Upper lobe of left lung (tissue), 6 donors: Measurements from ENCODE around the gene RDM1. TPM values are rescaled to one million over a fixed set of nuclear protein-coding genes. Genes with fewer than 3 reads are reported as not detected.

ENCODE experiments used
- ATAC-seq, 2 donors: fragments of 200-7000 bp; cut with Tn5 transposase; one replicate each; pipeline ENCODE4 v1.9.1; 2022; ENCODE audit warnings: mild to moderate bottlenecking in 2 of 2, moderate library complexity in 2 of 2; ENCODE audit not compliant: low FRiP score in 2 of 2
- DNase-seq, 2 donors: peaks; one replicate each; pipeline ENCODE4 v3.0.0-alpha.2; 2019 to 2020
- H3K27ac ChIP-seq, 4 donors: fragments of 200-600 bp; sonication (generic); one replicate each; pipeline ENCODE4 v1.5.1; 2016 to 2019
- H3K27me3 ChIP-seq, 4 donors: fragments of 200-600 bp; sonication (generic); one replicate each; pipeline ENCODE4 v1.5.1; 2017 to 2019
- H3K36me3 ChIP-seq, 4 donors: fragments of 200-600 bp; sonication (generic); one replicate each; pipeline ENCODE4 v1.5.1; 2016 to 2019
- H3K4me1 ChIP-seq, 4 donors: fragments of 200-600 bp; sonication (generic); one replicate each; pipeline ENCODE4 v1.5.1; 2018 to 2019
- H3K4me3 ChIP-seq, 4 donors: fragments of 200-600 bp; sonication (generic); one replicate each; pipeline ENCODE4 v1.5.1; 2017 to 2019; ENCODE audit warnings: mild to moderate bottlenecking in 2 of 4, moderate library complexity in 1 of 4
- H3K9me3 ChIP-seq, 4 donors: fragments of 200-600 bp; sonication (generic); one replicate each; pipeline ENCODE4 v1.5.1; 2018 to 2019
- EP300 ChIP-seq, 4 donors: sonication (generic); formaldehyde crosslinking; IDR thresholded peaks; one replicate each; pipeline ENCODE4 v1.5.1; 2017; ENCODE audit warnings: antibody characterized with exemption in 4 of 4, control low read depth in 2 of 4
- POLR2A ChIP-seq, 4 donors: fragments of 450-650 bp; IDR thresholded peaks; one replicate each; pipeline ENCODE4 v1.5.1; 2016 to 2017; ENCODE audit warnings: antibody characterized with exemption in 4 of 4, mild to moderate bottlenecking in 2 of 4
- POLR2AphosphoS5 ChIP-seq, 2 donors: sonication (generic); formaldehyde crosslinking; IDR thresholded peaks; one replicate each; pipeline ENCODE4 v1.5.1; 2017; ENCODE audit warnings: antibody characterized with exemption in 2 of 2
- WGBS, 2 donors: methylation state at CpG; one replicate each; pipeline ENCODE4 v1.1.5; 2017 to 2018; 5-methylcytosine and 5-hydroxymethylcytosine counted together
- total RNA-seq, 6 donors: library from RNA; depleted of rRNA in 4 of 6; stranded (reverse); fragments of >200 nt in 4 of 6; gene quantifications; one replicate each; pipeline versions ENCODE4 v1.1.0 to v1.2.1, GENCODE V29; 2016 to 2021
- TF ChIP-seq, protein P1 (sequence below), 6 experiments: fragments of 450-650 bp in 4 of 6; fragments of 200-600 bp in 2 of 6; sonication (generic) in 2 of 6; IDR thresholded peaks; one replicate each; pipeline ENCODE4 v1.5.1; 2016 to 2019; ENCODE audit warnings: antibody characterized with exemption in 6 of 6
- donor health status: DM: no; HTN: no; CAD: no; lungs with moderate emphysema.
- donor health status: DM: no; HTN: yes; CAD: no; lungs with severe emphysema.

The RDM1 gene
- total RNA-seq, 6 donors from 2014 or later: not detected

DNA sequence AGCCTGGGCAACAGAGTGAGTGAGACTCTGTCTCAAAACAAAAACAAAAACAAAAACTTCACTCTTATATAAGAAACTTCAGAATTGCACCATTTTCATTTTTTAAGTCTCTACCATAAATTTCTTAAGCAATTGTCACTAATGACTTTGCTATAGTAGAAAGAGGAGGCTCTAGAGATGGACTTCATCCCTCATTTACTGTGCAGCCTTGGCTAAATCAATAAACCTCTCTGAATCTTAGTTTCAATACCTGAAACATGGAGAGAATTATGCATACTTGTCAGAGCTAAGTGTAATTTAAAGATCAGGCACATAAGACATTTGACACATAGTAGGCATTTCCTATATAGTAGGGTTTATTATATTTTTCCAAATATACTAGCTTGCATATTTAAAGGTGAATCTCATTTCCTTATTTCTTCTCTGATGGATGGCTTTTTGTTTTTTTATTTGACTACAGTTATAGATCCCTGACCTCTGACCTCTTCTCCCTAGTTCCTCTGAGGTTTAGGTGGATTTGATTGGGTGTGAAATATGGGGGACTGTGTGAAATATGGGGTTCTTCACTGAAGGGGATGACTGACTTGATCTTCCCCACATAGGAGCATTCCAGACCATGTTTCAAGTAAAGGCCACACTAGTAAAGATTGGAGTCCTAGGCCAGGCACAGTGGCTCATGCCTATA lies 53.1 kb downstream of the RDM1 start:
- no peak overlapping the region for H3K27ac ChIP-seq
- H3K36me3 ChIP-seq: no peaks in the 10 kb centered on the region
- H3K9me3 ChIP-seq: no peaks in the 10 kb centered on the region
- no peak overlapping the region for H3K4me3 ChIP-seq
- TF ChIP-seq EP300 (IDR thresholded peaks at IDR 0.05) (no peak), POLR2AphosphoS5 (IDR thresholded peaks at IDR 0.05) (no peak), POLR2A (IDR thresholded peaks at IDR 0.05) (no peak)
- TF ChIP-seq, protein P1, sequence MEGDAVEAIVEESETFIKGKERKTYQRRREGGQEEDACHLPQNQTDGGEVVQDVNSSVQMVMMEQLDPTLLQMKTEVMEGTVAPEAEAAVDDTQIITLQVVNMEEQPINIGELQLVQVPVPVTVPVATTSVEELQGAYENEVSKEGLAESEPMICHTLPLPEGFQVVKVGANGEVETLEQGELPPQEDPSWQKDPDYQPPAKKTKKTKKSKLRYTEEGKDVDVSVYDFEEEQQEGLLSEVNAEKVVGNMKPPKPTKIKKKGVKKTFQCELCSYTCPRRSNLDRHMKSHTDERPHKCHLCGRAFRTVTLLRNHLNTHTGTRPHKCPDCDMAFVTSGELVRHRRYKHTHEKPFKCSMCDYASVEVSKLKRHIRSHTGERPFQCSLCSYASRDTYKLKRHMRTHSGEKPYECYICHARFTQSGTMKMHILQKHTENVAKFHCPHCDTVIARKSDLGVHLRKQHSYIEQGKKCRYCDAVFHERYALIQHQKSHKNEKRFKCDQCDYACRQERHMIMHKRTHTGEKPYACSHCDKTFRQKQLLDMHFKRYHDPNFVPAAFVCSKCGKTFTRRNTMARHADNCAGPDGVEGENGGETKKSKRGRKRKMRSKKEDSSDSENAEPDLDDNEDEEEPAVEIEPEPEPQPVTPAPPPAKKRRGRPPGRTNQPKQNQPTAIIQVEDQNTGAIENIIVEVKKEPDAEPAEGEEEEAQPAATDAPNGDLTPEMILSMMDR (IDR thresholded peaks at IDR 0.05): no peak
- no peaks in the 10 kb centered on the region for H3K27me3 ChIP-seq
- no peak for ATAC-seq
- no peak for DNase-seq
- H3K4me1 ChIP-seq: no peaks in the 10 kb centered on the region

DNA sequence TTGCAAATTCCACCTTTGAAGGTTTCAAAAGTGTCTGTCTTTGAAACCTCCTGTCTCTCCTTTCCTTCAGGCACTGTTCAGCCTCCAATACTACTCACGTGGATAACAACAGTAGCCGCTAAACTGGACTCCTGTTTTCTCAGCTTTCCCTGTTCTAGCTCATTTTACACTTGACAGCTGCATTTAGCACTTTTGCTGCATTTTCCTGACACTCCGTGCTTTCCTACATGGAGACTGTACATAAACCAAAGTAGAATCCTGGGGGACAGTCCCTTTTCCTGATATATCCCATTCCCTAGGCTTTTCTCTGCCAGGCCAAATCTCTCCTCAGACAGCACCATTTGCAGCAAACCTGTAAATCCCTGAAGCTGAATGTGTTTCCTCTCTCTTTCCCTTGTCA lies 54.0 kb downstream of the RDM1 start:
- Histone ChIP-seq H3K4me3 (no peak overlapping the region), H3K27ac (no peak overlapping the region), H3K9me3 (no peaks in the 10 kb centered on the region), H3K4me1 (no peaks in the 10 kb centered on the region), H3K36me3 (no peaks in the 10 kb centered on the region), H3K27me3 (no peaks in the 10 kb centered on the region)
- TF ChIP-seq EP300 (IDR thresholded peaks at IDR 0.05) (no peak), POLR2AphosphoS5 (IDR thresholded peaks at IDR 0.05) (no peak), POLR2A (IDR thresholded peaks at IDR 0.05) (no peak)
- TF ChIP-seq, protein P1 (IDR thresholded peaks at IDR 0.05): no peak
- ATAC-seq: no peak
- no peak for DNase-seq
- 84 to 88% methylated on average over 3 of the region's 3 CpGs for WGBS, 2 donors

DNA sequence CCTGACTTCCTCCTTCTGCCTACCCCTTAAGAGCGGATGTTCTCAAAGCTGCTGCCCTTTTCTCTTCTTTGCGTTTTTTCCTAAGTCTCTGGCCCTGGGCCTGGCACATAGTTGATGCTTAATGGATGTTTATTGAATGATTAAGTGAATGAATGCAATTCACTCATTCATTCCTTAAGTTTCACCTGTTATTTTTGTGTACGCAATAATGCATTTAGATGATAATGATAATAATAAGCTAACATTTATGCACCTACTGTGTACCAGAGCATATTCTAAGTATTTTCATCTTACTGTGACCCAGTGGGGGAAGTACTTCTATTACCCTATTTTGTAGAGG lies 54.8 kb downstream of the RDM1 start:
- Histone ChIP-seq H3K27ac (no peak overlapping the region), H3K4me1 (no peaks in the 10 kb centered on the region), H3K9me3 (no peaks in the 10 kb centered on the region), H3K36me3 (no peaks in the 10 kb centered on the region), H3K27me3 (no peaks in the 10 kb centered on the region), H3K4me3 (peak overlapping the region in 1 of 4 donors; percentile 4)
- no peak for TF ChIP-seq POLR2AphosphoS5 (IDR thresholded peaks at IDR 0.05)
- TF ChIP-seq EP300 (IDR thresholded peaks at IDR 0.05): no peak
- TF ChIP-seq POLR2A (IDR thresholded peaks at IDR 0.05): no peak
- TF ChIP-seq, protein P1 (IDR thresholded peaks at IDR 0.05): no peak
- DNase-seq: no peak
- no peak for ATAC-seq
- WGBS, 2 donors: 44 to 49% methylated on average over 3 of the region's 3 CpGs

DNA sequence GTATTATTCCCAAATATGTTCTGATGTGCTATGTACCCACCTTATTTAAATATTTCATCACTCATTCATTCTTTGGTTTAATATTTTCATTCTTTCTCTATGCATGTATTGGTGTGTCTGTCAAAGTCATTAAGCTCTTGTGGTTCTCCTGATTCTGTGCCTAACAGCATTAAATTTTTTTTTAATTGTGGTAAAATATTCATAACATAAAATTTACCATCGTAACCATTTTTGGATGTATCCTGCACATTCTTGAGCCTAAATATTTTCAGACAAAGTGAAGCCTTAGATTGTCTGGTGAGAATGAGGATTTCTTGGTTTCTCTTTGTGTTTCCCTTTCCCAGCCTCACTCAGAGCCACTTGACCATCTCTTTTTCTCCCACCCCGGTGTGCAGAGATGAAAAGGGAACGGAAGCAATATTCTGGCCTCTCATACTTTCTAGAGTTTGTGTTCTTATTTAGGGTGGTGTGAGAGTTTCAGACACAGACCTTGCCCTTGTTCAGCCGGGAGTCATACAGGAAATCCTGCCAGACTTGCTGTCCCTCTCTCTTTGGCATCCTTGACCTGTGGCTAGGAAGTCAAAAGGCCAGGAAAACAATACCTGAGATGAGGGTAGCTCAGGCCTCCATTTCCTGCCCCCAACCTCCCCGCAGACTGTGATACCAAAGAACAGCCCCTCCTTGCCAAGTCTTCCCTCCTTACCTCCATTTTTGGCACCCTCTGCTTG lies 55.3 kb downstream of the RDM1 start:
- no peaks in the 10 kb centered on the region for H3K9me3 ChIP-seq

More for the DNA sequence above, 55.3 kb downstream of the RDM1 start:
- DNase-seq (no peak), ATAC-seq (no peak)
- H3K36me3 ChIP-seq: no peaks in the 10 kb centered on the region
- TF ChIP-seq, protein P1 (IDR thresholded peaks at IDR 0.05): no peak
- no peak for TF ChIP-seq POLR2A (IDR thresholded peaks at IDR 0.05)
- no peak for TF ChIP-seq POLR2AphosphoS5 (IDR thresholded peaks at IDR 0.05)
- TF ChIP-seq EP300 (IDR thresholded peaks at IDR 0.05): no peak
- H3K4me3 ChIP-seq: no peak overlapping the region
- WGBS, 2 donors: 39 to 42% methylated on average over 5 of the region's 5 CpGs
- H3K27ac ChIP-seq: no peak overlapping the region
- no peaks in the 10 kb centered on the region for H3K27me3 ChIP-seq
- H3K4me1 ChIP-seq: no peaks in the 10 kb centered on the region
